Activated CD4-positive, alpha-beta T cell treated with anti-CD3 and anti-CD28 coated beads, Interleukin-2, amount 50 U/mL, for 1 hour (primary cell): Measurements from ENCODE around the gene CDH13.

ENCODE experiments used
- DNase-seq: peaks from one replicate; pipeline ENCODE4 v3.0.0-alpha.2; 2020

CDH13 gene

GRCh38 chr16:83136924-83137323 is 510.2 kb downstream of the CDH13 start:
- no peak for DNase-seq

- no peak for DNase-seq
Measured at GRCh38 chr16:83137326-83137781, 510.6 kb downstream of the CDH13 start.

GRCh38 chr16:83137894-83138293 is 511.1 kb downstream of the CDH13 start:
- DNase-seq, result no peak

- DNase-seq, result no peak
Measured at GRCh38 chr16:83138512-83138911, 511.7 kb downstream of the CDH13 start.

- DNase-seq, result no peak
Measured at GRCh38 chr16:83138976-83139690, 512.4 kb downstream of the CDH13 start.

- no peak for DNase-seq
Measured at GRCh38 chr16:83143788-83144187, 517.0 kb downstream of the CDH13 start.

GRCh38 chr16:83145297-83145696 is 518.5 kb downstream of the CDH13 start:
- no peak for DNase-seq

GRCh38 chr16:83147244-83147643 is 520.5 kb downstream of the CDH13 start:
- no peak for DNase-seq

GRCh38 chr16:83158320-83158957 is 531.7 kb downstream of the CDH13 start:
- no peak for DNase-seq

- DNase-seq, result no peak
Measured at GRCh38 chr16:83159049-83159448, 532.3 kb downstream of the CDH13 start.

GRCh38 chr16:83160287-83161020 is 533.7 kb downstream of the CDH13 start:
- no peak for DNase-seq

GRCh38 chr16:83162791-83163190 is 536.0 kb downstream of the CDH13 start:
- DNase-seq, result no peak

- no peak for DNase-seq
Measured at GRCh38 chr16:83164816-83165215, 538.0 kb downstream of the CDH13 start.

GRCh38 chr16:83171396-83171795 is 544.6 kb downstream of the CDH13 start:
- DNase-seq, result no peak

GRCh38 chr16:83174671-83175070 is 547.9 kb downstream of the CDH13 start:
- DNase-seq, result no peak

GRCh38 chr16:83176802-83177201 is 550.0 kb downstream of the CDH13 start:
- no peak for DNase-seq

- no peak for DNase-seq
Measured at GRCh38 chr16:83185902-83186301, 559.1 kb downstream of the CDH13 start.

GRCh38 chr16:83187405-83187804 is 560.6 kb downstream of the CDH13 start:
- DNase-seq, result no peak

- no peak for DNase-seq
Measured at GRCh38 chr16:83196796-83197195, 570.0 kb downstream of the CDH13 start.

- DNase-seq, result no peak
Measured at GRCh38 chr16:83197450-83197849, 570.7 kb downstream of the CDH13 start.

GRCh38 chr16:83198977-83199376 is 572.2 kb downstream of the CDH13 start:
- DNase-seq, result no peak

GRCh38 chr16:83200005-83200779 is 573.4 kb downstream of the CDH13 start:
- DNase-seq, result no peak

GRCh38 chr16:83201748-83202147 is 575.0 kb downstream of the CDH13 start:
- DNase-seq, result no peak
